SK-N-SH (cell line): ENCODE results near the gene AFAP1L2. TPM values are rescaled to one million over a fixed set of nuclear protein-coding genes. Genes with fewer than 3 reads are reported as not detected.

Experiments
- CTCF ChIA-PET: fragments of 300-600, 350-600 bp; formaldehyde crosslinking; extraction: SDS; loops from one replicate; lab custom pipeline; 2021; lab: Yijun Ruan, JAX
- POLR2A ChIA-PET: fragments of 350-600 bp; sonication (Branson Sonifier 250); formaldehyde crosslinking; extraction: SDS; loops from one replicate; lab custom pipeline; 2020; ENCODE audit warnings: antibody characterized with exemption, inconsistent platforms; lab: Yijun Ruan, JAX
- DNase-seq: peaks from one replicate; pipeline ENCODE4 v3.0.0; 2012
- H2AFZ ChIP-seq: fragments of 200-600 bp; sonication (generic); 2 replicates; pipeline ENCODE4 v1.8.1; 2016; ENCODE audit warnings: antibody characterized with exemption, mild to moderate bottlenecking, low read depth
- H3F3A ChIP-seq: fragments of 200-600 bp; sonication (generic); replicated peaks from 2 replicates; pipeline ENCODE3; 2016; ENCODE audit warnings: antibody characterized with exemption, mild to moderate bottlenecking; ENCODE audit not compliant: insufficient read depth
- H3K27ac ChIP-seq, 2 experiments: fragments of 200-500 bp in 1 of 2; fragments of 200-600 bp in 1 of 2; sonication (Bioruptor generic) in 1 of 2; sonication (generic), shearing (Covaris generic) in 1 of 2; 2 replicates each; pipeline versions ENCODE4 v1.5.1 to v1.6.1; 2014 to 2016; ENCODE audit warnings: low read depth in 2 of 2, inconsistent platforms in 1 of 2, low read length in 1 of 2, mild to moderate bottlenecking in 1 of 2, mixed read lengths in 1 of 2
- H3K27me3 ChIP-seq: fragments of 200-600 bp; sonication (generic), shearing (Covaris generic); 2 replicates; pipeline ENCODE4 v1.6.1; 2016; ENCODE audit warnings: mixed run types; ENCODE audit not compliant: insufficient read depth
- H3K36me3 ChIP-seq, 2 experiments: fragments of 200-500 bp in 1 of 2; fragments of 200-600 bp in 1 of 2; sonication (Bioruptor generic) in 1 of 2; sonication (generic) in 1 of 2; replicated peaks in 1 of 2; 2 replicates each; pipeline versions ENCODE3 to v1.5.1; 2014 to 2016; ENCODE audit warnings: low read length in 1 of 2, mild to moderate bottlenecking in 1 of 2; ENCODE audit not compliant: insufficient read depth in 2 of 2, control insufficient read depth in 1 of 2
- H3K4me1 ChIP-seq, 2 experiments: fragments of 200-500 bp in 1 of 2; fragments of 200-600 bp in 1 of 2; sonication (Bioruptor generic) in 1 of 2; sonication (generic), shearing (Covaris generic) in 1 of 2; 2 replicates each; pipeline versions ENCODE4 v1.5.1 to v1.6.1; 2014 to 2016; ENCODE audit warnings: low read depth in 1 of 2, low read length in 1 of 2, mixed run types in 1 of 2; ENCODE audit not compliant: insufficient read depth in 2 of 2, control insufficient read depth in 1 of 2
- H3K4me2 ChIP-seq: fragments of 200-600 bp; sonication (generic), shearing (Covaris generic); 2 replicates; pipeline ENCODE4 v1.6.1; 2017; ENCODE audit warnings: mixed run types
- H3K4me3 ChIP-seq, 2 experiments: fragments of 200-500 bp in 1 of 2; fragments of 200-600 bp in 1 of 2; sonication (Bioruptor generic) in 1 of 2; sonication (generic), shearing (Covaris generic) in 1 of 2; 2 replicates each; pipeline versions ENCODE4 v1.5.1 to v1.8.1; 2014 to 2016; ENCODE audit warnings: low read depth in 2 of 2, inconsistent platforms in 1 of 2, low read length in 1 of 2, mild to moderate bottlenecking in 1 of 2, mixed read lengths in 1 of 2, moderate library complexity in 1 of 2
- H3K79me2 ChIP-seq: fragments of 200-600 bp; sonication (generic); 2 replicates; pipeline ENCODE4 v1.8.1; 2017; ENCODE audit warnings: mild to moderate bottlenecking; ENCODE audit not compliant: insufficient read depth
- H3K9ac ChIP-seq: fragments of 200-600 bp; sonication (generic); 2 replicates; pipeline ENCODE4 v1.6.1; 2017; ENCODE audit warnings: mixed run types
- H3K9me2 ChIP-seq: fragments of 200-600 bp; sonication (generic); 2 replicates; pipeline ENCODE4 v1.6.1; 2017; ENCODE audit warnings: mixed run types
- H3K9me3 ChIP-seq: fragments of 200-600 bp; sonication (generic); 2 replicates; pipeline ENCODE4 v1.6.1; 2017; ENCODE audit warnings: mixed run types, mild to moderate bottlenecking, moderate library complexity
- H4K20me1 ChIP-seq: fragments of 200-600 bp; sonication (generic); 2 replicates; pipeline ENCODE4 v1.6.1; 2017; ENCODE audit warnings: mild to moderate bottlenecking, mixed run types; ENCODE audit not compliant: insufficient read depth
- CHD2 ChIP-seq: fragments of 150-350 bp; IDR thresholded peaks from 2 replicates; pipeline ENCODE4 v1.6.1; 2018; ENCODE audit warnings: low read length; ENCODE audit not compliant: partially characterized antibody
- EZH2phosphoT487 ChIP-seq: fragments of 200-600 bp; sonication (generic); IDR thresholded peaks from 2 replicates; pipeline ENCODE4 v1.6.1; 2017; ENCODE audit warnings: low read depth, mixed run types, mild to moderate bottlenecking, antibody characterized with exemption, moderate library complexity, borderline replicate concordance
- FOSL2 ChIP-seq: IDR thresholded peaks from 2 replicates; pipeline ENCODE4 v1.4.0; 2012; ENCODE audit warnings: low read depth, mild to moderate bottlenecking, moderate library complexity, borderline replicate concordance
- MEF2A ChIP-seq: IDR thresholded peaks from 2 replicates; pipeline ENCODE4 v1.4.0; 2012; ENCODE audit warnings: low read depth, borderline replicate concordance
- RXRA ChIP-seq: IDR thresholded peaks from 2 replicates; pipeline ENCODE4 v1.4.0; 2012; ENCODE audit warnings: low read depth, mild to moderate bottlenecking, borderline replicate concordance
- SIN3A ChIP-seq: IDR thresholded peaks from 2 replicates; pipeline ENCODE4 v1.6.1; 2012; ENCODE audit warnings: low read depth, mild to moderate bottlenecking, low read length, moderate library complexity, borderline replicate concordance
- SMC3 ChIP-seq: IDR thresholded peaks from 2 replicates; pipeline ENCODE4 v1.6.1; 2012; ENCODE audit warnings: low read depth, low read length, improper control_type of control experiment
- TEAD4 ChIP-seq: IDR thresholded peaks from 2 replicates; pipeline ENCODE4 v1.4.0; 2012; ENCODE audit warnings: mild to moderate bottlenecking, borderline replicate concordance; ENCODE audit not compliant: insufficient read depth
- WGBS: methylation state at CpG from one replicate; pipeline ENCODE4 v1.1.6; 2017; ENCODE audit warnings: low lambda C conversion rate; 5-methylcytosine and 5-hydroxymethylcytosine counted together
- polyA plus RNA-seq, 3 experiments: library from polyadenylated mRNA; depleted of rRNA; stranded (reverse); fragments of >200 nt; gene quantifications; 2 replicates each; pipeline ENCODE4 v1.2.3, GENCODE V29; 2012
- TF ChIP-seq, protein P1 (sequence below): fragments of 150-350 bp; IDR thresholded peaks from 2 replicates; pipeline ENCODE4 v1.6.1; 2016; ENCODE audit warnings: mild to moderate bottlenecking, low read depth, low read length

AFAP1L2 gene
- polyA plus RNA-seq, 1 of the 3 experiments (the other 2 are of a cell fraction): 0.54 TPM

- H4K20me1 ChIP-seq: no peaks in the 10 kb centered on the region
- H3K4me2 ChIP-seq: no peak overlapping the region
- H3F3A ChIP-seq: no peaks in the 10 kb centered on the region
- no peak overlapping the region for H3K4me3 ChIP-seq
- WGBS: 70% methylated on average over 3 of the region's 3 CpGs
- no peak for TF ChIP-seq SIN3A
- TF ChIP-seq CHD2: no peak
- TF ChIP-seq SMC3: no peak
- no peak for TF ChIP-seq MEF2A
- TF ChIP-seq EZH2phosphoT487: no peak
- no peaks in the 10 kb centered on the region for H3K79me2 ChIP-seq
- H3K27ac ChIP-seq: no peak overlapping the region
- H3K9ac ChIP-seq: no peak overlapping the region
- H3K36me3 ChIP-seq: no peaks in the 10 kb centered on the region
- POLR2A ChIA-PET: no interaction called here
- H3K9me2 ChIP-seq: no peaks in the 10 kb centered on the region
- CTCF ChIA-PET: interaction anchor here (1.1 to 2.7 kb wide), 4 partner anchors 103 to 477 kb away, joined by 3 to 10 read pairs (median 4); no protein-coding TSS in a partner anchor
- peaks cover 0 to 14% of the 10 kb centered on the region in 2 experiments; a peak in 1 of 4 replicates for H3K4me1 ChIP-seq
- H3K27me3 ChIP-seq: no peaks in the 10 kb centered on the region
- no peaks in the 10 kb centered on the region for H3K9me3 ChIP-seq
- no peak overlapping the region for H2AFZ ChIP-seq
- no peak for DNase-seq
Measured at GRCh38 chr10:114309364-114309651, 95.0 kb downstream of the AFAP1L2 start.

DNA sequence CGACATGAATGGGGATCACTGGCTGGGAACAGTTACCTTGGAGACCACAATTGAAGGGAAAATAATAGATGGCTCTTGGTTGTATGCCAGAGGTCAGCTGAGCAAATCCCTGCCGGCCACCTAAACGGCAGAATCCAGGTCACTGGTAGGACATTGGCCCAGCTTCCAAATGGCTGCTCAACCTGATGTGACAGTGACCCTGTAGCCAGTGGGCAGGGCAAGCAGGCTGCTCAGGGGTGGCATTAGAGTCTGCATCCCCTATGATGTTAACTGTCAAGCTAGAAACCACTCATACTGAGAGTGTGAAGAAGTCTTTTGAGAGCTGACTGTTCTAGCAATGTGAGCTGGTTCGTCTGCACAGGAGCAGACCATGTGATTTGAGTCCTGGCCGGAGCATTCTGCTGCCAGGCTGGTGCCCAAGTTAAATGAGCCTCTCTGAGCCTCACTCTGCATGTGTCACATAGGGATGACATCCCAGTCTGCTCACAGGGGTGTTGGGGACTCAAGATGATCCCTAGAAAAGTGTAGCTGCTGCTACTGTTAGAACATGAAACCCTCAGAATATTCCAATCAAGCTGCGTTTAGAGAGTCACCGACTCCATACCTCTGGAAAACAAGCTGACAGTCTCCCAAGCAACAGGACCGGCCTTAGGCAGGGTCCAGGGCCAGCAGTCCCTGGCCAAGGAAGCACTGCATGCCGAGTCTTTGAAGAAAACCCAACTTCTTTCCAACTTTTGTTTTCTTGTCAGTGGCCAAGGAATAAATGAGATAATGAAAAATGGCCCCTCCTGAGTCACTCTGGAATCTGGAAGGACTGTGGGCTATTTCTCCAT lies 95.6 kb downstream of the AFAP1L2 start:
- no peak overlapping the region for H3K9ac ChIP-seq
- TF ChIP-seq FOSL2 (0 out of 2 replicates have a peak, but pooled peaks have one; percentile 8), TEAD4 (no peak)
- TF ChIP-seq, all 33 proteins: peak for 1
- Histone ChIP-seq H3K4me3 (no peak overlapping the region), H4K20me1 (no peaks in the 10 kb centered on the region), H3K9me3 (no peaks in the 10 kb centered on the region), H2AFZ (no peak overlapping the region), H3K27ac (no peak overlapping the region), H3K79me2 (no peaks in the 10 kb centered on the region), H3K4me1 (peaks cover 0 to 17% of the 10 kb centered on the region in 2 experiments; a peak in 1 of 4 replicates), H3K27me3 (no peaks in the 10 kb centered on the region), H3K9me2 (no peaks in the 10 kb centered on the region), H3K36me3 (no peaks in the 10 kb centered on the region), H3K4me2 (no peak overlapping the region), H3F3A (no peaks in the 10 kb centered on the region)
- WGBS: 79% methylated on average over 9 of the region's 9 CpGs
- no peak for DNase-seq
- ChIA-PET CTCF (interaction anchor here (0.9 to 2.7 kb wide), 8 partner anchors 104 to 478 kb away, joined by 3 to 10 read pairs (median 3); no protein-coding TSS in a partner anchor), POLR2A (no interaction called here)

DNA sequence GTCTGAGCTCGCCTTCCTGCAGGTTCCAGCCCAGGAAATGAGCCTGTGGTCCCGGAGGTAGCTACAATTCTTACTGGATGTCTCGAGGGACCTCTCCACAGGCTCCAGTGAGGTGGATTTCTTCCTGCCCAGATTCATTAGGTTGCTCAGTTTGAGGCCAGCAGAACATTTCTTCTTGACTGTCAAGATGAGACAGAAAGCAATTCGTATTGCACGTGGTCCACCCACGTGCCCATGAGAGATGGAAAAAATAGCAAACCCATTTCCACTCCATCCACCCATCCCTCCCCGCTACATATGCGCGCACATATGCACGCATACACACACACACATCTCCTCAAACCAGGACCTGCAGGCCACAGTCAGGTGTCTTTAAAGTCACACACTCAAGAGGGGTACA lies 96.6 kb downstream of the AFAP1L2 start:
- Histone ChIP-seq H3K79me2 (no peaks in the 10 kb centered on the region), H3K4me3 (no peak overlapping the region), H3K9me2 (no peaks in the 10 kb centered on the region), H4K20me1 (no peaks in the 10 kb centered on the region), H3K9ac (no peak overlapping the region), H3K27ac (no peak overlapping the region), H2AFZ (no peak overlapping the region), H3K27me3 (no peaks in the 10 kb centered on the region), H3K4me2 (no peak overlapping the region), H3K36me3 (no peaks in the 10 kb centered on the region), H3K9me3 (no peaks in the 10 kb centered on the region), H3K4me1 (peaks cover 0 to 19% of the 10 kb centered on the region in 2 experiments; a peak in 1 of 4 replicates), H3F3A (no peaks in the 10 kb centered on the region)
- CTCF ChIA-PET: interaction anchor here (1.0 to 2.7 kb wide), 5 partner anchors 130 to 478 kb away, joined by 3 to 10 read pairs (median 3); no protein-coding TSS in a partner anchor
- POLR2A ChIA-PET: no interaction called here
- DNase-seq: no peak
- WGBS: 95% methylated on average over 9 of the region's 10 CpGs
- TF ChIP-seq CHD2 (no peak), RXRA (no peak)
- TF ChIP-seq, protein P1, sequence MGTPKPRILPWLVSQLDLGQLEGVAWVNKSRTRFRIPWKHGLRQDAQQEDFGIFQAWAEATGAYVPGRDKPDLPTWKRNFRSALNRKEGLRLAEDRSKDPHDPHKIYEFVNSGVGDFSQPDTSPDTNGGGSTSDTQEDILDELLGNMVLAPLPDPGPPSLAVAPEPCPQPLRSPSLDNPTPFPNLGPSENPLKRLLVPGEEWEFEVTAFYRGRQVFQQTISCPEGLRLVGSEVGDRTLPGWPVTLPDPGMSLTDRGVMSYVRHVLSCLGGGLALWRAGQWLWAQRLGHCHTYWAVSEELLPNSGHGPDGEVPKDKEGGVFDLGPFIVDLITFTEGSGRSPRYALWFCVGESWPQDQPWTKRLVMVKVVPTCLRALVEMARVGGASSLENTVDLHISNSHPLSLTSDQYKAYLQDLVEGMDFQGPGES: no peak
